Activated T-cell treated with anti-CD3 and anti-CD28 coated beads, Interleukin-2, amount 50 U/mL, for 72 hours (primary cell): ENCODE measurements around the gene ESYT2. TPM values are rescaled to one million over a fixed set of nuclear protein-coding genes. Genes with fewer than 3 reads are reported as not detected.

ENCODE experiments used
- ATAC-seq, 2 donors: fragments of 150-1000 bp; cut with Tn5 transposase; replicated peaks in 1 of 2; 2 replicates each; pipeline ENCODE4 v1.10.0; 2021; ENCODE audit warnings: moderate library complexity in 2 of 2, mild to moderate bottlenecking in 1 of 2
- DNase-seq, 2 donors: peaks; one replicate each; pipeline ENCODE4 v3.0.0; 2021 to 2022; ENCODE audit warnings: mixed read lengths in 1 of 2
- H3K27ac Mint-ChIP-seq: one replicate; pipeline ENCODE4 v1.8.0; 2022; ENCODE audit warnings: mild to moderate bottlenecking, moderate library complexity, mixed read lengths
- H3K27me3 Mint-ChIP-seq: one replicate; pipeline ENCODE4 v1.8.0; 2022; ENCODE audit warnings: low read depth, mixed read lengths
- H3K36me3 Mint-ChIP-seq, 2 donors: one replicate each; pipeline ENCODE4 v1.8.0; 2022; ENCODE audit warnings: mixed read lengths in 2 of 2, mild to moderate bottlenecking in 1 of 2; ENCODE audit not compliant: insufficient read depth in 2 of 2
- H3K4me1 Mint-ChIP-seq: one replicate; pipeline ENCODE4 v1.8.0; 2022; ENCODE audit warnings: low read depth, mixed read lengths
- H3K4me3 Mint-ChIP-seq, 2 donors: one replicate each; pipeline ENCODE4 v1.8.0; 2022; ENCODE audit warnings: mild to moderate bottlenecking in 2 of 2, mixed read lengths in 2 of 2, moderate library complexity in 2 of 2
- H3K9me3 Mint-ChIP-seq, 2 donors: one replicate each; pipeline ENCODE4 v1.8.0; 2022; ENCODE audit warnings: mixed read lengths in 2 of 2
- total RNA-seq, 2 donors: library from RNA; stranded (reverse); gene quantifications; one replicate each; pipeline ENCODE4 v1.2.3, GENCODE V29; 2022

The ESYT2 gene
- total RNA-seq, 2 donors from 2014 or later, result 68.6 to 68.8 TPM

DNA sequence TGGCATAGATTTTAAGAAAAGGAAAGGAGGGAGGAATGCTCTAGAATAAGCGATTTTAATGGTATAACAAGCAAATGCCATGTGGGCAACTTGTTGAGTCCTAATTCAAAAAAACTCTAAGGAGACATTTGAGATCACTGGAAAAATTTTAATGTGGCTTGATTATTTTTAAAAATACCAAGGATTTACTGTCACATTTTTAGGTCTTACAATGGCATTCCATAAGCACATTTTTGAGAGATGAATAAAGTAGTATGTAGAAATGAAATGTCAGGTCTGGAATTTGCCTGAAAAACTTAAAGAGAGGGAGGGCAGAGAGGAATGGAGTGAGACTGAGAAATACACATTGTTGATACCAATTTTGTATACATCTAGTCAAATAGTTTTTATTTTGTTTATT lies 145.0 kb downstream of the ESYT2 start:
- ATAC-seq (no peak), DNase-seq (no peak)
- Mint-ChIP-seq H3K36me3 (peaks cover 7 to 35% of the 10 kb centered on the region in 2 donors), H3K27me3 (no peaks in the 10 kb centered on the region), H3K4me3 (no peak overlapping the region), H3K27ac (no peak overlapping the region), H3K4me1 (no peaks in the 10 kb centered on the region), H3K9me3 (no peaks in the 10 kb centered on the region)

DNA sequence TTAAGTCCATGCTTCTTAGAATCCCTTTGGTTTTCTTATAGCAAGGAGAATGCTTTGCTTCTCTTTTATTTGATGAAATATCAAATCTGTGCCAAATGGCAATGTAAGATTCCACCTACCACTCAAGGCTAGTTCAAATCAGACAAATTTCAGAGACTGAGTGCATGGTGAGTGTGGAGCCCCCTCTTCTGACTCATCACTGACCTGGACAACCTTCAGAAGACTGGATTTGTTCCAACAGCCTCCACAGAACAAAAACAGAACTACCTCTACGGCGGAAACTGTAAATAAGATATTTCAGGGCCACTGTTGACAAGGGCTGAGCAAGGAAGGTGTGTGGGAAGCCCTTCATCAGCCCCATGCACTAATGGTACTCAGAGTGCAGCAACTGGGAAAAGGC lies 145.8 kb downstream of the ESYT2 start:
- H3K9me3 Mint-ChIP-seq, result no peaks in the 10 kb centered on the region

DNA sequence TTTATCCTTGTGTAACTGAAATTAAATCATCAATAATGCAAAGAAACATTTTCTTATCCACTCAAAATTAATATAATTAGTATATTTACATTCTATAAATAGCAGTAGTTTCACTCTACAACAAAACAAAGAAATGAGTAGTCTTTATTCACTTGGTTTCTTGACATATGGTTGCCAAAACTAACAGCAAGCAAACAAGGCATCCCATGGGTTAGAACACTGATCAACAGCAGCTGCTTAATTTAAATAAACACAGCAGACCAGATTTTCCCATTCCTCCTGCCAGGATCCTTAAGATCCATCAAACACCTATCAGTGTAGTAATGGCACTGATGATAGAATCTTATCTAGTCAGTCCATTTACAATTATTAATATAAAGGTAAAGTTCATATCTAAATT lies 146.9 kb downstream of the ESYT2 start:
- H3K36me3 Mint-ChIP-seq, result peaks cover 4 to 23% of the 10 kb centered on the region in 2 donors
- H3K27ac Mint-ChIP-seq, result no peak overlapping the region
- H3K4me3 Mint-ChIP-seq, result no peak overlapping the region
- no peaks in the 10 kb centered on the region for H3K27me3 Mint-ChIP-seq
- no peaks in the 10 kb centered on the region for H3K9me3 Mint-ChIP-seq
- DNase-seq (no peak), ATAC-seq (no peak)
- no peaks in the 10 kb centered on the region for H3K4me1 Mint-ChIP-seq

More for the DNA sequence above, 145.8 kb downstream of the ESYT2 start:
- ATAC-seq, result no peak
- Mint-ChIP-seq H3K36me3 (peaks cover 4 to 33% of the 10 kb centered on the region in 2 donors), H3K4me1 (no peaks in the 10 kb centered on the region), H3K4me3 (no peak overlapping the region), H3K27ac (no peak overlapping the region), H3K27me3 (no peaks in the 10 kb centered on the region)
- no peak for DNase-seq

Other genes starting within 250 kb of the ESYT2 start
- under 1 TPM; 0.72 to 0.79 TPM for gene PTPRN2, start 241.7 kb downstream of the ESYT2 start, total RNA-seq
- gene NCAPG2, start 124.7 kb downstream of the ESYT2 start, total RNA-seq, result 100 to 1,000 TPM; 129 to 134 TPM
- 10 to 100 TPM; 14.2 to 14.9 TPM for gene DYNC2I1, start 27.0 kb upstream of the ESYT2 start, total RNA-seq